Spleen (tissue), 7 donors: ENCODE data around the gene AP2A1.

Source experiments
- POLR2A ChIP-seq, 3 donors: fragments of 450-650 bp; IDR thresholded peaks; one replicate each; pipeline ENCODE4 v1.5.1; 2017; ENCODE audit warnings: antibody characterized with exemption in 3 of 3, mild to moderate bottlenecking in 1 of 3
- POLR2AphosphoS5 ChIP-seq, 3 donors: sonication (generic); formaldehyde crosslinking; IDR thresholded peaks; one replicate each; pipeline ENCODE4 v1.5.1; 2017; ENCODE audit warnings: antibody characterized with exemption in 3 of 3
- TF ChIP-seq, protein P1 (sequence below), 11 experiments: fragments of 200-600 bp in 7 of 11; fragments of 450-650 bp in 4 of 11; sonication (generic) in 4 of 11; IDR thresholded peaks in 8 of 11; conservative IDR thresholded peaks in 3 of 11; 1 replicate in 7 of 11; 2 replicates in 4 of 11; pipeline versions ENCODE4 v1.4.0 to v1.8.0; 2016 to 2021; ENCODE audit warnings: antibody characterized with exemption in 11 of 11, inconsistent platforms in 4 of 11, mild to moderate bottlenecking in 1 of 11
- donor health status: DM: no; HTN: no; CAD: no; lungs with moderate emphysema.
- donor health status: DM: no; HTN: no; CAD: no.
- donor health status: DM: no; HTN: no; CAD: no.

- TF ChIP-seq, protein P1, sequence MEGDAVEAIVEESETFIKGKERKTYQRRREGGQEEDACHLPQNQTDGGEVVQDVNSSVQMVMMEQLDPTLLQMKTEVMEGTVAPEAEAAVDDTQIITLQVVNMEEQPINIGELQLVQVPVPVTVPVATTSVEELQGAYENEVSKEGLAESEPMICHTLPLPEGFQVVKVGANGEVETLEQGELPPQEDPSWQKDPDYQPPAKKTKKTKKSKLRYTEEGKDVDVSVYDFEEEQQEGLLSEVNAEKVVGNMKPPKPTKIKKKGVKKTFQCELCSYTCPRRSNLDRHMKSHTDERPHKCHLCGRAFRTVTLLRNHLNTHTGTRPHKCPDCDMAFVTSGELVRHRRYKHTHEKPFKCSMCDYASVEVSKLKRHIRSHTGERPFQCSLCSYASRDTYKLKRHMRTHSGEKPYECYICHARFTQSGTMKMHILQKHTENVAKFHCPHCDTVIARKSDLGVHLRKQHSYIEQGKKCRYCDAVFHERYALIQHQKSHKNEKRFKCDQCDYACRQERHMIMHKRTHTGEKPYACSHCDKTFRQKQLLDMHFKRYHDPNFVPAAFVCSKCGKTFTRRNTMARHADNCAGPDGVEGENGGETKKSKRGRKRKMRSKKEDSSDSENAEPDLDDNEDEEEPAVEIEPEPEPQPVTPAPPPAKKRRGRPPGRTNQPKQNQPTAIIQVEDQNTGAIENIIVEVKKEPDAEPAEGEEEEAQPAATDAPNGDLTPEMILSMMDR (IDR thresholded peaks at IDR 0.05 in 8 of 11, conservative IDR thresholded peaks at IDR 0.05 in 3 of 11): peak in 1 of 11 experiments; percentile 8
- TF ChIP-seq POLR2A (IDR thresholded peaks at IDR 0.05) (no peak), POLR2AphosphoS5 (IDR thresholded peaks at IDR 0.05) (peak in 2 of 3 donors; percentile 4 to 56)
Observed at GRCh38 chr19:49799798-49800376, 33.1 kb downstream of the AP2A1 start.
